ENCODE results near the gene SLC45A1.
"Not testable (repeated sequence)": the region's sequence is repeated elsewhere in the genome, so short reads cannot be mapped to it uniquely, and the experiment has no call there.

SLC45A1 gene

DNA sequence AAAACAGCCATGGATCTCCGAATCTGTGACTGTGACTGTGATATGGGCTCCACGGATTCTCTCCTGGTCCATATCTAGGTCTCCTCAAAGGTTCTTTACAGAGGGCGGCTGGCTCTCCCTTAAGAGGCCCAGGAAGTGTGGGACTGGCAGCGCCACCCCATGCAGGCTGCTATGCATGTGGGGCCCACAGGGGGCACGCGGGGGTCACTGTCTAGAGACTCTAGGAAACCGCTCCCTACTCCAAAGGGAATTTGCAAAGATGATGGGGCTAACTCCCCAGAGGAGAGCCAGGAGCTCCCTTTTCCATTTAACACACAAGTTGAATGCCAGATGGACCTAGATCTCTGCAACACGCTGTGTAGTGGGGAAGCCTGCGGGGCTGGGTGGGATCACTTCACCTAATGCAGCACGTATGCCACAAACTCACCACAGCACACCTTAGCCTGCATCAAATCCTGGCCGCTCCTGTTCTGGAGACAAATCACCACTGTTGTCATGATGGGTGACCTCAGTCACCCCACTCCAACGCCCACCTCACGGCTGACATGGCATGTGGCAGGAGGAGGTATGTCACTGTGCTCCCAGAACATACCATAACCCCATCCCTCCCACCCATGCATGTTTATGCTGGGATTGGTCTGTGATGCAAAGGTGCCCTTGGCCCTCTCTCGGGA, 61.7 kb downstream of the SLC45A1 start:
- H3K27ac ChIP-seq: no peak overlapping the region

DNA sequence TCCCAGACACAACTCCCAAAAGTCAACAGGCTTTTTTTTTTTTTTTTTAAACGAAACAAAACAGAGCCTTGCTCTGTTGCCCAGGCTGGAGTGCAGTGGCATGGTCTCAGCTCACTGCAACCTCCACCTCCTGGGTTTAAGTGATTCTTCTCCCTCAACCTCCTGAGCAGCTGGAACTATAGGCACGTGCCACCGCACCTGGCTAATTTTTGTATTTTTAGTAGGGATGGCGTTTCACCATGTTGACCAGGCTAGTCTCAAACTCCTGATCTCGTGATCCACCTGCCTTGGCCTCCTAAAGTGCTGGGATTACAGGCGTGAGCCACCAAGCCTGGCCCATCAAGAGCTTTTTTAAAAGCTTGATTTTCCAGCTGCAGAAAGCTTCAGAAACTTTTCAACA, 62.4 kb downstream of the SLC45A1 start:
- not testable (repeated sequence) for H3K79me2 ChIP-seq (ENCODE audit: insufficient read depth, low read depth); H3K9ac ChIP-seq; H3K27ac ChIP-seq; H3K4me2 ChIP-seq; H4K20me1 ChIP-seq (ENCODE audit: insufficient read depth); H2AFZ ChIP-seq (ENCODE audit: low read depth); H3K4me3 ChIP-seq (IDR thresholded peaks at IDR 0.05; ENCODE audit: insufficient read depth, low read depth, low read length); H3K27me3 ChIP-seq (ENCODE audit: insufficient read depth, low read depth); H3K36me3 ChIP-seq (ENCODE audit: insufficient read depth); H3K4me1 ChIP-seq (ENCODE audit: low read depth, poor library complexity, severe bottlenecking)

More for the DNA sequence above, 61.7 kb downstream of the SLC45A1 start:
- Histone ChIP-seq H2AFZ (ENCODE audit: low read depth) (no peak overlapping the region), H3K4me1 (ENCODE audit: low read depth, poor library complexity, severe bottlenecking) (no peaks in the 10 kb centered on the region), H3K4me3 (IDR thresholded peaks at IDR 0.05; ENCODE audit: insufficient read depth, low read depth, low read length) (no peak overlapping the region), H3K27me3 (ENCODE audit: insufficient read depth, low read depth) (no peaks in the 10 kb centered on the region), H3K9ac (no peak overlapping the region), H3K79me2 (ENCODE audit: insufficient read depth, low read depth) (no peaks in the 10 kb centered on the region), H4K20me1 (ENCODE audit: insufficient read depth) (no peaks in the 10 kb centered on the region), H3K4me2 (no peak overlapping the region), H3K36me3 (ENCODE audit: insufficient read depth) (no peaks in the 10 kb centered on the region)
- TF ChIP-seq CTCF (conservative IDR thresholded peaks at IDR 0.05; ENCODE audit: low read depth, low read length): no peak

- Histone ChIP-seq H3K4me1 (ENCODE audit: low read depth, poor library complexity, severe bottlenecking) (no peaks in the 10 kb centered on the region), H3K4me2 (no peak overlapping the region), H3K27ac (no peak overlapping the region), H3K4me3 (IDR thresholded peaks at IDR 0.05; ENCODE audit: insufficient read depth, low read depth, low read length) (no peak overlapping the region), H3K36me3 (ENCODE audit: insufficient read depth) (no peaks in the 10 kb centered on the region), H2AFZ (ENCODE audit: low read depth) (no peak overlapping the region), H3K9ac (no peak overlapping the region), H3K79me2 (ENCODE audit: insufficient read depth, low read depth) (no peaks in the 10 kb centered on the region), H3K27me3 (ENCODE audit: insufficient read depth, low read depth) (no peaks in the 10 kb centered on the region), H4K20me1 (ENCODE audit: insufficient read depth) (no peaks in the 10 kb centered on the region)
- TF ChIP-seq CTCF (conservative IDR thresholded peaks at IDR 0.05; ENCODE audit: low read depth, low read length): no peak
Observed at GRCh38 chr1:8381618-8382017, 63.7 kb downstream of the SLC45A1 start.

- Histone ChIP-seq H3K36me3 (ENCODE audit: insufficient read depth) (no peaks in the 10 kb centered on the region), H4K20me1 (ENCODE audit: insufficient read depth) (no peaks in the 10 kb centered on the region), H3K27ac (no peak overlapping the region), H3K4me1 (ENCODE audit: low read depth, poor library complexity, severe bottlenecking) (no peaks in the 10 kb centered on the region), H2AFZ (ENCODE audit: low read depth) (no peak overlapping the region), H3K9ac (no peak overlapping the region), H3K79me2 (ENCODE audit: insufficient read depth, low read depth) (no peaks in the 10 kb centered on the region), H3K4me2 (no peak overlapping the region), H3K4me3 (IDR thresholded peaks at IDR 0.05; ENCODE audit: insufficient read depth, low read depth, low read length) (no peak overlapping the region), H3K27me3 (ENCODE audit: insufficient read depth, low read depth) (no peaks in the 10 kb centered on the region)
- no peak for TF ChIP-seq CTCF (conservative IDR thresholded peaks at IDR 0.05; ENCODE audit: low read depth, low read length)
Observed at GRCh38 chr1:8382051-8382505, 64.2 kb downstream of the SLC45A1 start.
